GM13977 (cell line): ENCODE data around the gene ATP4B.

ENCODE experiments used
- DNase-seq: peaks from one replicate; pipeline ENCODE4 v3.0.0; 2012; ENCODE audit warnings: low spot score
- in situ Hi-C: fragments of 300-500 bp; cut with MboI; formaldehyde crosslinking; loops from one replicate; pipeline ENCODE4 v1.12.0; 2022; ENCODE audit warnings: low sequenced_read_pairs, low pct_unique_long_range_greater_than_20kb, mixed read lengths, inconsistent platforms; ENCODE audit not compliant: unreplicated experiment
- TF ChIP-seq, protein P1 (sequence below): IDR thresholded peaks from 2 replicates; pipeline ENCODE4 v1.5.1; 2012; ENCODE audit warnings: mild to moderate bottlenecking, control low read depth; ENCODE audit not compliant: insufficient read depth; ENCODE audit errors: extremely low read depth, missing control alignments

ATP4B gene

GRCh38 chr13:113637262-113638160 lies 20.5 kb downstream of the ATP4B start:
- in situ Hi-C loops, result no loop called here
- TF ChIP-seq, protein P1, sequence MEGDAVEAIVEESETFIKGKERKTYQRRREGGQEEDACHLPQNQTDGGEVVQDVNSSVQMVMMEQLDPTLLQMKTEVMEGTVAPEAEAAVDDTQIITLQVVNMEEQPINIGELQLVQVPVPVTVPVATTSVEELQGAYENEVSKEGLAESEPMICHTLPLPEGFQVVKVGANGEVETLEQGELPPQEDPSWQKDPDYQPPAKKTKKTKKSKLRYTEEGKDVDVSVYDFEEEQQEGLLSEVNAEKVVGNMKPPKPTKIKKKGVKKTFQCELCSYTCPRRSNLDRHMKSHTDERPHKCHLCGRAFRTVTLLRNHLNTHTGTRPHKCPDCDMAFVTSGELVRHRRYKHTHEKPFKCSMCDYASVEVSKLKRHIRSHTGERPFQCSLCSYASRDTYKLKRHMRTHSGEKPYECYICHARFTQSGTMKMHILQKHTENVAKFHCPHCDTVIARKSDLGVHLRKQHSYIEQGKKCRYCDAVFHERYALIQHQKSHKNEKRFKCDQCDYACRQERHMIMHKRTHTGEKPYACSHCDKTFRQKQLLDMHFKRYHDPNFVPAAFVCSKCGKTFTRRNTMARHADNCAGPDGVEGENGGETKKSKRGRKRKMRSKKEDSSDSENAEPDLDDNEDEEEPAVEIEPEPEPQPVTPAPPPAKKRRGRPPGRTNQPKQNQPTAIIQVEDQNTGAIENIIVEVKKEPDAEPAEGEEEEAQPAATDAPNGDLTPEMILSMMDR, result no peak
- no peak for DNase-seq

DNA sequence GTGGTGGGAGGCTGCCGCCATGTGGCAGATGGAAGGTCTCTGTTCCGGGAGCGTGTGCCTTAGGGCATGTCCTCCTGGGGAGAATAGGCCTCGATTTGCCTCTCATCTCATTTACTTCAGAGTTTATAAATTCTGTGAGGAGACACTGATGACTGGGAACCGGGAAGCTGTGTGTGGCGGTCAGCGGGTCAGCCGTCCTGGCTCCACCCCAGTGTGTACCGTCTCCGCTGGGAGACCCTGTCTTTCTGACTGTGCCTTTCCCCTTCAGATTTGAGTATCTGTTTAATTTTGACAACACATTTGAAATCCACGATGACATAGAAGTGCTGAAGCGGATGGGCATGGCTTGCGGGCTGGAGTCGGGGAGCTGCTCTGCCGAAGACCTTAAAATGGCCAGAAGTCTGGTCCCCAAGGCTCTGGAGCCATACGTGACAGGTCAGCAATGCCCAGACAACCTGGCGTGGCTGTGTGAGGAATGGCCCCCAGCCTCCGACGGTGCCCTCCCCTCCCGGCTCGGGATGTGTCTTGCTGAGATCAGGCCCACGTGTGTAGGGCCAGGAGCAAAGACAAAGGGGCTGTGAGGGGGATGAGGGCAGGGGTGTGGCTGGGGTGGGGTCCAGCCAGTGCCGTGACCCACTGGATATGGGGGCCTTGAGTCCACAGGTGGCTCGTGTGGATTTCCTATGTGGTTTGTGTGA lies 21.6 kb downstream of the ATP4B start:
- TF ChIP-seq, protein P1, result no peak
- in situ Hi-C loops, result no loop called here
- no peak for DNase-seq

DNA sequence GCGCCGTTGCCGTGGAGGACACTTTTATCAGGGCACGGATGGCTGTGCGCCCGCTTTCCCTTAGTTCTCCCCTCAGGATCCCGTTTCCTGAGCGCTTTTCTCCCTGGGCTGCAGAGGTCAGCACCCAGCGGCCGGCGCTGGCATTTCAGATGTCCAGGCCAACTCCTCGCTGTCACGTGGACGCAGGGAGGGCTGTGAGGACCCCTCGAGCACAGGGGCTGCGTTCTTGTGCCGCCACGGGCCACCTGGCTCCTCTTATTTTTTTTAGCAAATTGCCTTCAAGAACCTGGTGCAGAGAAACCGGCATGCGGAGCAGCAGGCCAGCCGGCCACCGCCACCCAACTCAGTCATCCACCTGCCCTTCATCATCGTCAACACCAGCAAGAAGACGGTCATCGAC lies 22.3 kb downstream of the ATP4B start:
- no peak for DNase-seq
- TF ChIP-seq, protein P1, result no peak

DNA sequence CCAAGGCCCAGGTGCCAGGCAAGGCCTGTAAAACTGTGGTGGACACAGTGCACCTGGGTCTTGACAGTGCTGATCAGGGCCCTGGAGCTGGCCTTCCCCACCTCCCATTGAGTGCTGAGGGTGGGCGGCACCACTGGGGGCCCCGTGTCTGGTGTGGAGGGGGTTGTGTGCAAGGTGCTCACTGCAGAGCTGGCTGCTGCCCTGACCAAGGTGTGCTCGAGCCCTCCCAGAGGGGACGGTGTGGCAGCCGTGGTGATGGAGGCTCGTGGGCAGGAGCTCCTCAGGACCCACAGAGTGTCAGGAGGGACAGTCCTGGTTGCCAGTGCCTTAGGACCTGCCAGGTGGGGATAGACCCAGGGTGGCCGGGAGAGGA lies 23.0 kb downstream of the ATP4B start:
- in situ Hi-C loops, result no loop called here
- no peak for DNase-seq
- TF ChIP-seq, protein P1, result no peak

More for the DNA sequence above, 22.3 kb downstream of the ATP4B start:
- in situ Hi-C loops, result no loop called here

GRCh38 chr13:113634279-113635047 lies 23.5 kb downstream of the ATP4B start:
- TF ChIP-seq, protein P1, result no peak
- in situ Hi-C loops, result no loop called here
- DNase-seq, result no peak

DNA sequence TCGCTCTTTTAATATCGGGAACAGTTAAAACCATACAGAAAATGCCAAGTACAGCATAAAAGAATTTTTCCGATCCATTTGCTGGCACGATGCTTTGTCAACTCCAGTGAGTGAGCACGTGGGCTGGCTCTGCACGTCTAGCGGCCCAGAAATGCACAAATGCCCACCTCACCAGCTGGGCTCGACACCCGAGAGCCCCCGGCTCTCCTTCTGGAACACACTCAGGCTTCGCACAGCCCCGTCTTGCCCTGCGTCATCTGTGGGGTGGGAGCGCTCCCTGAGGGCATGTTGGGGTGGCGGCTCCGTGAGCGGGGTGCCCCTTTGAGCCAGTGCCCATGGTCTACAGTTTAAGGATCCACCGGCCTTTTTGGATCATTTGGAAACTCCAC lies 24.5 kb downstream of the ATP4B start:
- TF ChIP-seq, protein P1, result no peak
- in situ Hi-C loops, result no loop called here
- DNase-seq, result no peak
